DMS153 treated with DMSO at 0.1 percent for 48 hours (cell line): ENCODE data around the gene AMN.

Experiments used
- DNase-seq: peaks from one replicate; lab custom pipeline; 2025; ENCODE audit not compliant: unreplicated experiment; lab: John Stamatoyannopoulos, UW

Gene AMN

DNA sequence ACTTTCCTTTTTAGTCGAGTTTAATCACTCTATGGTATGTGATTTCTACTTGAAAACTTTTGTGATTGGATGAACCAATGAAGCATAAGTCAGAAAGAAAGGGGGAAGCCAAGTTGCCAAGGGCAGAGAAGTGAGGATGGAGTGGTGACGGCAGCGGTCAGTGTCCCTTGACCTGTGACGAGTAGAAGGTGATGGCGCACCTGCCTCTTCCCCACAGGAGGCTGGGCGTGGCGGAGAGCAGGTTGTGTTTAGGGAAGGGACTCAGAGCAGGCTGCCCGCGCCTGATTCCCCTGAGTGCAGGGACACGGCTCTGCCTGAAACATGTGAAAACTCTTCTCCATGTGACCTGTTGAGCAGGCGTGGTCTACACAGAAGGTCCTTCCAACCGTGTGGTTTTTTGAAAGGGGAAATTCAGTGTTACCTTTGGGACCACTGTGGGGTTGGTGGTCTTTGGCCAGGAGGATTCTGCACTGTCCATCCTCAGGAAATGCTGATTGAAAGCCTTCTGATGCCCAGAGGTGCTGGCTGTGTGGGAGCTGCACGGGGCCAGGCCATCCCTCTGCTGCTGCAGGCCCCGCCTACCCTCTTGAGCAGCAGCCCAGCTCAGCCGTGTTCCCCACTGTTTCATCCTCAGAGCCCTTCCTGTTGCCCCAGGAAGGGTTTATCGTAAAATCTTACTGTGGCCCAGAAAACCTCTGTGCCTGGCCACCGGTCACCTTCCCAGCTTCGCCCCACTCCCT lies 23.5 kb upstream of the AMN start:
- DNase-seq = no peak

DNA sequence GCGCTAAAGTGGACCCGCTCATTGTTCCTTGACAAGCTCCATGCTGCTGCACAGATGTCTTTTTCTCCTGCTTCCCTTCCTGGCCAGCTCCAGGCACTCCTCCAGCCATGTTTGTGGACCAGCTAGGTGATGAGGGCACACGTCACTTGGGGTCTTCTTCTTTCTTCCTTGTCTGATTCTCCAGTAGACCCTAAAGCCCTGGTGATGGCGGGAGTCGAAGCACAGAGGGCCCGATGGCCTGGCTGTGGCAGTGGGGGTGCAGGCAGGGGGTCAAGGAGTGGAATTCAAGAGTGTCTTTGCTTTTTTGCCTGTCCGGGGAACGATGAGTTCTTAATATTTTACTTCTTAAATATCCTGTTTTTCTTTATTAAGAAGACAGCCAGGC lies 23.0 kb upstream of the AMN start:
- DNase-seq = no peak

DNA sequence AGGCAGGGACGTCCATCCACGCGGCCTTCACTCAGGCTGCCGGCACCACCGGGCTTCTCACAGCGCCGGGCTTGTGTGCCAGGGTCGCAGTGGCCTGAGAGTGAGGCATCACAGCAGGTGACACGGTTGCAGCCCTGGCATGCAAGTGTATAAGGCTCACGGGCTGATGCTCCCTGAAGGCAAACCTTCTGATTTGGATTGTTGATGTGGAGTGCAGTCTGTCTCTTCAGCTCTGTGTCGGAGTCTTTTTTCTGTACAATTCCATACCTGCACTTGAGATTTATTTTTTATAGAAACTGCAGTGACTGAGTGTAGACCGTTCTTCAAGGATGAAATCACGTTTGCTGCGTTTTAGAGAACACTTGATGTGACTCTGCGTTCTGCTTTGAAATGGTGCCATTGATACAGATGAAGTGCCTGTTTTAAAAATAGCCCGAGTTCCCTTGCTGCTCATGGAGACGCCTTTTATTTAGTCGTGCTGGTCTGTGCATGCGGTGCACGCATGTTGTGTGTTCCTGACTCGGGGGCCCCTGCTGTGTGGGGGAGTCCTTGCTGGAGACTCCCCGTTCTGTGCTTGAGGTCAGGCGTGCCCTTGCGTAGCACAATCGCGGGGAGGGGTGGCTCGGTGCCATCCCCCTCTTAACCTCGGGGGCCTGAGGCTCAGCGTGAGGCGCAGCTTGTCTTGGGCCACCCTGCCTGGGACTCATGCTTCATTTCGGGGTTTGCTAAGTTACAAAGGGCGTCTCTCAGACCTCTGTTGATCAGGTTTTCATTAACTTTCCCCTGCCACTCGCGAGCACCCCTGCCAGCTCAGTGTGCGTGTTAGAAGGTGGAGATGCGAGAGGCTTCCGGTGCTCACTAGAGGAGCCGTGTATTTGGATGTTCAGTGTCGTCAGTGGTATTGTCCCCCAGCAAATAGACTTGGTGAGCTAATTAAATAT lies 21.6 kb upstream of the AMN start:
- no peak for DNase-seq

DNA sequence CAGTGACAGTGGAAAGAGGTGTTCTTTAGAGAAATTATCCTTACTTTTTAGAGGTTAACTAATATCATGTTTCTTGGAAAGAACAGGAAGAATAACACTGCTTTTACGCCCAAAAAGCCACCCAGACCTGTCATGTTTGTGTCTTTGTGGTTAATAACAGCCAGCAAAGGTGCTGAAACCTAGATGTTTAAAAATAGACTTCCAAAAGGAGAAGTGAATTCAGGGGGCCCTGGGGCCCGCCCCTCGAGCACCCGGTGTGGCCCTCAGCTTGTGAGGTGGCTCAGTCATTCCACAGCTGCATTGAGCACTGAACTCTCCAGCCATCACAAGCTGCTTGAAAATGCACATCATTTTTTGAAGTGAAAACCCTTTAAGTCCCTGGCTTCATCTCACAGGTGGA lies 20.8 kb upstream of the AMN start:
- no peak for DNase-seq

DNA sequence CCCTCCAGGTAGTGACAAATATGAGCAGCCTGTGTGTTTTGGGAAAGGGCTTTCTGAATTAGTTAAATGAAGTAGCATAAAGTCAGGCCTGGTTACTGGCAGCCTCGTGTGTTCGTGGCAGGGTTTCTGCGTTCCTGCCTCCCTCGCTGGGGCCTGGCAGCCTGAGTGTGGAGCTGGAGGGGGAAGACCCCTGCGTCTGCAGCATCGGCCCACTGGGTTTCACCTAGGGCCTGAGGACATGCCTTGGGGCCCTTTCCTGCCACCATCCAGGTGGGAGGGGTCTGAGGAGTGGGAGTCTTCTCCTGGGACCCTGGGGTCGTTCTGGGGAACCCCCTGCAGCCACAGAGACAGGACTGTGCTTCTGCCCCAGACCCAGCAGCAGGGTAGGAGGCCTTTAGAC lies 20.4 kb upstream of the AMN start:
- no peak for DNase-seq

DNA sequence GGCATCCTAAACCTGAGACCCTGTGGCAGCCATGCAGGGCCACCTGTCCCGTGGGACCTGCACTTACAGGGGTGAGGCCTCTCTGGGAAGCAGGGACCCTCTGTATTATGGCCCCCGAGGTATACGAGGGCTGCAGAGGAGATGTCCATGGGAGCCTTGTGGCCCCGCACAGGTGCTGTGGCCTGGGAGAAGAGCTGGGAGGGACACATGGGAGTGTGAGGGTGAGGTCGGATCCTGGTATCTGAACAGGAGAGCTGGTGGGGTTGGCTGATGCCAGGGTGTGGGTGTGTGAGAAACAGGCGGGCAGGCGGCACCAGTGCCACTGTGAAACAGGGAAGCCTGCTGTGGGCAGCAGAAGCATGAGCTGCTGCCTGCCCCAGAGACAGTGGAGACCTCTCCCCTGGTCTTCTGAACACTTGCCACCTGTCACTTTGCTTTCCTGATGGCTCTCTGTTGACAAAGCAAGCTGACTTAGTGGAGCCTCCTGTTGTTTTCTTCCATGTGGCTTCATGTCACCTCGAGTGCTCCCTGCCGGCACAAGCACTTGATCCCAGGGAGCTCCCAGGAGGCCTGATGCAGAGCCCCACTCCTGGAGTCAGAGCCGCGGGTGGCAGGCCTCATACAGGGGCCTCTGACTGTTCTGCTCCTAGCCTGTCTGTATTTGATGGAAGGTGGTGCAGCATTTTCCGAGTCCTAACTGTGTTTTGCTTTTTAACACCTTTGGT lies 19.8 kb upstream of the AMN start:
- no peak for DNase-seq

DNA sequence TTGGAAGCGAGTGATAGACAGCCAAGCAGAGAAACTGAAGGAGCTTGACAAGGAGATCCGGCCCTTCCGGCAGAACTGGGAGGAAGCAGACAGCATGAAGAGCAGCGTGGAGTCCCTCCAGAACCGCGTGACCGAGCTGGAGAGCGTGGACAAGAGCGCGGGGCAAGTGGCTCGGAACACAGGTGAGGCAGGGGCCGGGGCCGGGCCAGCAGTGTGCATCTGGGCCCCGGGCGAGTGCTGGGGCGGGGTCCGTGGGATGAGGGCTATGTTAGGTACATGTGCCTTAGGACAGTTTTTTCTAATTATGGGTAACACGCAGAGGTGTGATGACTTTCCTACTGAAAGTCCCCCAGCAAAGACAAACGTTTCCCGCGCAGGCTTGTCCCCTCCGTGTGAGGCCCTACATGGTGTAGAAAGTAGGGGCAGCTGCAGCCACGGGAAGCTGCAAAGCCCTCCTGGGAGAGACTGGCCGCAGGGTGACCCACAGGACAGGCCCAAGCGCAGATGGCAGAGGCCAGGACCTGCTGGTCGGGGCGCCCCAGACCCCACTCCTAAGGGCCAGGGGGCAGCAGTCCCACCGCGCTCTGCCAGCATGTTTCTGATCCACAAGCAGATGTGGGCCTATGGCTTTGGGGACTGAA lies 19.1 kb upstream of the AMN start:
- DNase-seq = no peak

DNA sequence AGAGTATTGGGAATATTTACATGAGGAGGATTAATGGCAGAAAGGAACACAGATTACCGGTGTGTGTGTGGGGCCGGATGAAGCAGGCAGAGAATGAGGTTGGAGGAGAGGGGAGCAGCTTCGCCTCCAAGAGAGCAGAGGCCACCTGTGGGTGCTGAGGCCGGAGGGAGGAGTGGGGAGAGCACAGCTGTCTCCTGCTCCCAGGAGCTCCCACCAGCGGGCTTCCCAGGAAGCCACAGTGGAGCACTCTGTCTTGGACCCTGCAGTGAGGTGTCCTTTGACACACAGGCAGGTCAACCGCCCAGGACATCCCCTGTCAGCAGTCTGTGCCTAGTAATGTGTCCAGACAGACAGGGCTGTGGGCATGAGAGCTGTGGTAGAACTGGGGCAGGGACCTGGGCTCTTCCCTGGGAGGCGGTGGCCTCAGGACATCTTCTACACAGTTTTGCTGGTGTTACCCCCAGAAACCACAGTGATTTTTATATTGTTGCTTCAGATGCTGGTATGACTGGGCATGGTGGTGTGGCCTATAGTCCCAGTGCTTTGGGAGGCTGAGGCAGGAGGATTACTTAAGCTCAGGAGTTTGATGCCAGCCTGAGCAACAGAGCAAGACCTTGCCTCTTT lies 18.5 kb upstream of the AMN start:
- no peak for DNase-seq

DNA sequence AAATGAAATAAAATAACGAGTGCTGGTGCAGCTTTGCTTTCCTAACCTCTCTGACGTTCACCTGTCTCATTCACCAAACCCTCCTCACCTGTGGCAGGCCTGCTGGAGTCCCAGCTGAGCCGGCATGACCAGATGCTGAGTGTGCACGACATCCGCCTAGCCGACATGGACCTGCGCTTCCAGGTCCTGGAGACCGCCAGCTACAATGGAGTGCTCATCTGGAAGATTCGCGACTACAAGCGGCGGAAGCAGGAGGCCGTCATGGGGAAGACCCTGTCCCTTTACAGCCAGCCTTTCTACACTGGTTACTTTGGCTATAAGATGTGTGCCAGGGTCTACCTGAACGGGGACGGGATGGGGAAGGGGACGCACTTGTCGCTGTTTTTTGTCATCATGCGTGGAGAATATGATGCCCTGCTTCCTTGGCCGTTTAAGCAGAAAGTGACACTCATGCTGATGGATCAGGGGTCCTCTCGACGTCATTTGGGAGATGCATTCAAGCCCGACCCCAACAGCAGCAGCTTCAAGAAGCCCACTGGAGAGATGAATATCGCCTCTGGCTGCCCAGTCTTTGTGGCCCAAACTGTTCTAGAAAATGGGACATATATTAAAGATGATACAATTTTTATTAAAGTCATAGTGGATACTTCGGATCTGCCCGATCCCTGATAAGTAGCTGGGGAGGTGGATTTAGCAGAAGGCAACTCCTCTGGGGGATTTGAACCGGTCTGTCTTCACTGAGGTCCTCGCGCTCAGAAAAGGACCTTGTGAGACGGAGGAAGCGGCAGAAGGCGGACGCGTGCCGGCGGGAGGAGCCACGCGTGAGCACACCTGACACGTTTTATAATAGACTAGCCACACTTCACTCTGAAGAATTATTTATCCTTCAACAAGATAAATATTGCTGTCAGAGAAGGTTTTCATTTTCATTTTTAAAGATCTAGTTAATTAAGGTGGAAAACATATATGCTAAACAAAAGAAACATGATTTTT lies 17.1 kb upstream of the AMN start:
- DNase-seq = no peak

DNA sequence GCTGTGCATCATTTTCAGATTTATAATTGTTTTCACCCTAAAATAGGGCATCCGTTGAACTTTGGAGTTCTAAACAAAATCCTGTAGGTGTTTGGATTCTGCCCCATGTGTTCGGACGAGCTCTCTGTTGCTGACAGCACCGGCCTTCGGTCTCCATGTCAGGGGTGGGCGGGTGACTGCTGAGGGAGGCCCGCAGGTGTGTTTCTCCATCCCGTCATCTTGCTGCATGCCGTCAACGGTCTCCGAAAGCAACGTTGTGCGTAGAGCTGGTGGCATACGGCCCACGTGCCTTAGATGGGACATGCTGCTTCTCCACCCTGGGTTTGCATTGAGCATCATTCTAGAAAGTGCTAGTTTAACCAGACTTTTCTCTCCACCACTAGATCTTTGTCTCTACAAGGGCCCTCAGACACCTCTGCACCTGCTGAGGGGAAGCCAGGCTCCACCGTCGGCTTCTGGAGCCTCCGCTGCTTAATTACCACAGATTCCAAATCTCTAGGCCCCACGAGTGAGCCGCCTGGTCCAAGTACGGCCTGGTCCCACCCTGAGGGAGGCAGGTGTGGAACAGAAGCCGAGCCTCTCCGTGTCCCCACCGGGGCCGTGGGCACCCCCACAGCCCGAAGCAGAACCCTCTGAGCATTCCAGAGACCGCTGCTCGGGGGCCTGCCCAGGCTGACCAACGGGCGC lies 15.7 kb upstream of the AMN start:
- DNase-seq = no peak

DNA sequence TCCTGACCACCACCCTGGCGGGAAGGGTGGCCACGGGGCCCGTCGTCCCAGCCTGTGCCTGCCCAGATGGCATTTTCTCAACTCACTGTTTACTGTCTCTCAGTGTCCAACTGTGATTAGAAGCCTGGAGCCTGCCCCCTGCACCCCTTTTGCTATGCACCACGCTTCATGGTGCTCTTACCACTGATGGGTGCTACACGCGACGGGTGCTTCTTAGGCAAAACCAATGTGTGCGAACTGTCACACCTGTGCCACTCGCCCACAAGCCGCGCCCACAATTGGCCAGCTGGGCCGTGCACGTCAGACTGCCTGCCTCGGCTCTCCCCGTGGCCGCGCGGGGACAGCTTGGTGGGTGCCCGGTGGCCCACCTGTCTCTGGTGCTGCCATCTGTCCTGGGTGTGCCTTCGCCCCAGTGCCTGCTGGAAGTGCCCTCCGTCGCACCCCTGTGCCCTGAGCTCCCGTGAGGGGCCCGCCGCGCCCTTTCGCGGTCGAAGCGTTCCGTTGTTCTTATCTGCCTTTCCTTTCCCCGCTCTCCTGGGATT lies 15.1 kb upstream of the AMN start:
- DNase-seq = no peak

DNA sequence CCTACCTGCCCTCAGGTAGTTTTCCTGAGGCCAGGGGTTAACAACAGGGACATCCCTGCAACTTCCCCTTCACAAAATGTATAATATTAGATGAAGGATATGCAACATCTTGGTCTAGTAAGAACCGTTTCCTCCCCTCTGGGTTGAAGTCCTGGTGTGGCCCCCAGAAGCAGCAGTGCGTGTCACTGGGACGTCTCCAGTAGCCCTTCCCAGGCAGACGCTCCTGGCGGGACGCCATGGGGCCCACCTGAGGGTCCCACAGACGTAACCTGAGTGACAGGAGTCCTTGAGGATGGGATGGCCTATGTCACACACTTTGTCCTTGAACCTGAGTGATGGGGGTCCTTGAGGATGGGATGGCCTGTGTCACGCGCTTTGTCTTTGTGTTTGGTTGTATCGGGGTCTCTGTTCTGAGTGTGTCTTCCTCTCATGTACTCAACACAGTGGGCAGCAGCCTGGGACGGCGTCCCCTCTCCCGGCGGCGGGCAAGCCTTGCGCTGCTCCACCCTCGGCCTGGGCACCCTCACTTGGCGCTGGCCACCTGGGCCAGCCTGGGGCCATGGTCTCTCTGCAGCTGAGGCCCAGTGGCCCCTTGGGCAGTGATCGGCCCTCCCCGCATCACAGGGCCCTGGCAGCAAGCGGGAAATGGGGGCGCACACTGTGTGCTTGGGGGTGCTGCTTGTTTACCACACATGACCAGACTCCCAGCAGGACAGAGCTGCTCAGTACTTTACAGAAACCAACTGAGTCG lies 14.3 kb upstream of the AMN start:
- DNase-seq = no peak

DNA sequence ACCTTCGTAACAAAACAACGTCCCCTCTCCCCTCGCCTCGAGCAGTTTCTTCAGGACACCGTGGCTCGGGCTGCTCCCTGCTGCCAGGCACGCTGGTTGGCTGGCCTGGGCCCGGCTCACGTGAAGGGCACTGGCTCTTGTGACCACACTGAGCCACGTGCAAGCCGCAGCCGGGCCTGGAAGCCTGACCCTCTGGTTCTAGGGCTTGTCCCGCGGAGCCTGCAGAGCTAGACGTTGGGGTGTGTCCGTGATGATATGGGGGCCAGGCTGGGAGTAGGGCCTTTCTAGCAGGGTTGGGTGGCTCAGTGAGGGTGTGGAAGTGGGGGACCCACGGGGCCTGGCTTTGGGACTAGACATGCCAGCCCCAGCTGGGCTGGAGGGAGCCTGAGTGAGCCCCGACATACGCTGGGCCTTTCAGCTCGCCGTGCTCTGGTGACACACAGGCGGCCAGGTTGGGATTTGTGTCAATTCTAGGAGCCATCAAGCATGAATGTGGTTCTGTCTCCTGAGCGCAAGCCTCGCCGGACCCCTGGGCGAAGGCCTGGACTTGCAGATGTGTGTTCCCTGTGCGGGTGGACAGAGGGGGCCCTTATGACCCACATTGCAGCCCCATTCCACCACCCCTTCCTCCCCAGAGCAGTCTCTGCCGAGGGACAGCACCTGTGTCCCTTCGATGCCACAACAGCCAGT lies 13.6 kb upstream of the AMN start:
- DNase-seq = no peak

DNA sequence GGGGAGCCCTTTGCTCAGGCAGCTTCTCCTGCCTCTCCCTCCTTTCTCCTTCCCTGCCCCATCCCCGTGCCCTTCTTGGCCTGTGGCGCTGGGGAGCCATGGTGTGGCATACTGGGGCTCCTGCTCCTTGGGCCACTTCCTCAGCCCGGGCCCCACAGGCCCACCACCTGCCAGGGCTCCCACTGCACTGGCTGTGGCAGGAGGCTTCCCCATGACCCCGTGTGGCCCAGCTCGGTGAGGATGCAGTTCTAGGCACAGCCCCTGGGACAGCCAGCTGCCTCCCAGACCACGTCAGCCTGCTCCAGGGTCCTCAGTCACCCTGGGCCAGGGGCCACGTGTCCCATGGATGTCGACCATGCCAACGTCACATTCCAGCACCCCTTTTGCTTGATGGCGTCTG lies 13.0 kb upstream of the AMN start:
- DNase-seq = no peak

DNA sequence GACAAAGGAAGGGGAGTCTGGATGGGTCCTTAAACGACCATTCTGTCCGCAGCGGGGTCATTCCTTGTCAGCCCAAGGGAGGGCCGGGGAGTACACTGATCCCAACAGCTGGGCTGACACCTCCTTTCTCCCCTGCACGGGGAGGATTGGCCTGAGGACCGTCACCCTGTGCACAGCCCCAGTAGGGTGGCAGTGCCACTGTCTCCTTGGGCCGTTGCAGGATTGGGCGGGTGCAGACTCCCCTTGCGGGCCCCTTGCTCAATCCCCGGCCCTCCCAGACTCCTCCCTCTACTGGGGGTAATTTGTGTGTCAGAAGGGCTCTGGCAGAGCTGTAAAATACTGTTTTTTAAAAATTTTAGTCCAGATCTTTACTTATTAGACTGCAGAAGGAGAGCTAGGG lies 12.6 kb upstream of the AMN start:
- no peak for DNase-seq

DNA sequence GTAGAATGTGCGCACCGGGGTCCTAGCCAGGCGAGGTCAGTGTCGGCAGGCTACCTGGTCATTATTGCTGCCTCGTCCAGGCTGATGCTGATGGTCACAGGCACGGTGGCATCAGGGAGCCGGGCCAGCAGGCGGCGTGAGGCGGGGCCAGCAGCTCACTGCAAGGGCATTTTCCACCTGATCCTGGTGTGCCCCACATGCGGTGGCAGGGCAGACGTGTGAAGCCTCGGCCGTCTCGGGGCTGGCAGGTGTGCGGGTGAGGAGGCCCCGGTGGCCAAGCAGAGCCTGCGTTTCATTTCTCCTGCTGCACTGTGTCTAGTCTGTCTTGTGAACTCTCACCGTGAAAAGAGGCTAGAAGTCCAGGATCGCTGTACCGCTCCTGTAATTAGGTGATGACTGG lies 12.0 kb upstream of the AMN start:
- no peak for DNase-seq

DNA sequence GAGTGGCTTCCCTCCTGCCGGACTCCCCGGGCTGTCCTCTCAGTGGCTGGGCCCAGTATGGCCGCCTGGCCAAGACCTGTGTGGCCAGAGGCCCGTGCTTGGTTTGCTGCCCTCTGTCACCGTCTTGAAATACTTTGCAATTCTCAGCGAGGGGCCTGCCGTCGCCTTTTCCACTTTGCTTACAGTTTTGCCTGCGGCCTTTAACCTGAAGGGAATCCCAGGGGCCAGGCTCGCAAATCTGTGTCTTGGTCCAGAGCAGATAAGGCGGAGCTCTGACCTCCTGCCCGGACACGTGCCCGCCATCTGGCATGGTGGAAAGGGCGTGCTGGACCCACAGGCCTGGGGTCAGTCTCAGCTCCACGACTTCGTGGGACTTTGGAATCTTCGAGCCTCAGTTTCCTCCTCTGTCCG lies 10.9 kb upstream of the AMN start:
- no peak for DNase-seq
